ENCODE measurements around the gene TMPRSS11E.

- TF ChIP-seq, protein P1, sequence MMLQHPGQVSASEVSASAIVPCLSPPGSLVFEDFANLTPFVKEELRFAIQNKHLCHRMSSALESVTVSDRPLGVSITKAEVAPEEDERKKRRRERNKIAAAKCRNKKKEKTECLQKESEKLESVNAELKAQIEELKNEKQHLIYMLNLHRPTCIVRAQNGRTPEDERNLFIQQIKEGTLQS (CRISPR knock-in tag; conservative IDR thresholded peaks at IDR 0.05) = no peak
- TF ChIP-seq, protein P2, sequence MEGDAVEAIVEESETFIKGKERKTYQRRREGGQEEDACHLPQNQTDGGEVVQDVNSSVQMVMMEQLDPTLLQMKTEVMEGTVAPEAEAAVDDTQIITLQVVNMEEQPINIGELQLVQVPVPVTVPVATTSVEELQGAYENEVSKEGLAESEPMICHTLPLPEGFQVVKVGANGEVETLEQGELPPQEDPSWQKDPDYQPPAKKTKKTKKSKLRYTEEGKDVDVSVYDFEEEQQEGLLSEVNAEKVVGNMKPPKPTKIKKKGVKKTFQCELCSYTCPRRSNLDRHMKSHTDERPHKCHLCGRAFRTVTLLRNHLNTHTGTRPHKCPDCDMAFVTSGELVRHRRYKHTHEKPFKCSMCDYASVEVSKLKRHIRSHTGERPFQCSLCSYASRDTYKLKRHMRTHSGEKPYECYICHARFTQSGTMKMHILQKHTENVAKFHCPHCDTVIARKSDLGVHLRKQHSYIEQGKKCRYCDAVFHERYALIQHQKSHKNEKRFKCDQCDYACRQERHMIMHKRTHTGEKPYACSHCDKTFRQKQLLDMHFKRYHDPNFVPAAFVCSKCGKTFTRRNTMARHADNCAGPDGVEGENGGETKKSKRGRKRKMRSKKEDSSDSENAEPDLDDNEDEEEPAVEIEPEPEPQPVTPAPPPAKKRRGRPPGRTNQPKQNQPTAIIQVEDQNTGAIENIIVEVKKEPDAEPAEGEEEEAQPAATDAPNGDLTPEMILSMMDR (IDR thresholded peaks at IDR 0.05) = no peak
- TF ChIP-seq SP1 (CRISPR knock-in tag; conservative IDR thresholded peaks at IDR 0.05) (no peak), E2F4 (CRISPR knock-in tag; IDR thresholded peaks at IDR 0.05; ENCODE audit: borderline replicate concordance, low read depth) (no peak), MLX (CRISPR knock-in tag; IDR thresholded peaks at IDR 0.05) (no peak), ATF6 (CRISPR knock-in tag; IDR thresholded peaks at IDR 0.05) (no peak), SMAD3 (CRISPR knock-in tag; IDR thresholded peaks at IDR 0.05; ENCODE audit: borderline replicate concordance) (no peak), FOXK1 (CRISPR knock-in tag; IDR thresholded peaks at IDR 0.05) (no peak), FOXP1 (CRISPR knock-in tag; IDR thresholded peaks at IDR 0.05; ENCODE audit: borderline replicate concordance) (no peak), MAX (CRISPR knock-in tag; IDR thresholded peaks at IDR 0.05) (no peak)
- TF ChIP-seq, protein P3, sequence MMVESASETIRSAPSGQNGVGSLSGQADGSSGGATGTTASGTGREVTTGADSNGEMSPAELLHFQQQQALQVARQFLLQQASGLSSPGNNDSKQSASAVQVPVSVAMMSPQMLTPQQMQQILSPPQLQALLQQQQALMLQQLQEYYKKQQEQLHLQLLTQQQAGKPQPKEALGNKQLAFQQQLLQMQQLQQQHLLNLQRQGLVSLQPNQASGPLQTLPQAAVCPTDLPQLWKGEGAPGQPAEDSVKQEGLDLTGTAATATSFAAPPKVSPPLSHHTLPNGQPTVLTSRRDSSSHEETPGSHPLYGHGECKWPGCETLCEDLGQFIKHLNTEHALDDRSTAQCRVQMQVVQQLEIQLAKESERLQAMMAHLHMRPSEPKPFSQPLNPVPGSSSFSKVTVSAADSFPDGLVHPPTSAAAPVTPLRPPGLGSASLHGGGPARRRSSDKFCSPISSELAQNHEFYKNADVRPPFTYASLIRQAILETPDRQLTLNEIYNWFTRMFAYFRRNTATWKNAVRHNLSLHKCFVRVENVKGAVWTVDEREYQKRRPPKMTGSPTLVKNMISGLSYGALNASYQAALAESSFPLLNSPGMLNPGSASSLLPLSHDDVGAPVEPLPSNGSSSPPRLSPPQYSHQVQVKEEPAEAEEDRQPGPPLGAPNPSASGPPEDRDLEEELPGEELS (CRISPR knock-in tag; IDR thresholded peaks at IDR 0.05) = no peak
- TF ChIP-seq, protein P4, sequence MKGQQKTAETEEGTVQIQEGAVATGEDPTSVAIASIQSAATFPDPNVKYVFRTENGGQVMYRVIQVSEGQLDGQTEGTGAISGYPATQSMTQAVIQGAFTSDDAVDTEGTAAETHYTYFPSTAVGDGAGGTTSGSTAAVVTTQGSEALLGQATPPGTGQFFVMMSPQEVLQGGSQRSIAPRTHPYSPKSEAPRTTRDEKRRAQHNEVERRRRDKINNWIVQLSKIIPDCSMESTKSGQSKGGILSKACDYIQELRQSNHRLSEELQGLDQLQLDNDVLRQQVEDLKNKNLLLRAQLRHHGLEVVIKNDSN (CRISPR knock-in tag; IDR thresholded peaks at IDR 0.05) = no peak
Observed at GRCh38 chr4:68499021-68499420, 51.8 kb downstream of the TMPRSS11E start.
